Keratinocyte (primary cell): ENCODE results near the gene STIP1. TPM values are rescaled to one million over a fixed set of nuclear protein-coding genes. Genes with fewer than 3 reads are reported as not detected.

Experiments used
- DNase-seq: peaks from one replicate; pipeline ENCODE4 v3.0.0-alpha.2; 2011; ENCODE audit warnings: low read depth, missing footprints, low spot score
- FAIRE-seq: peaks from 2 replicates; lab custom pipeline; 2011; peaks lifted over from hg19 to GRCh38; lab: Jason Lieb, UNC
- H2AFZ ChIP-seq: 2 replicates; pipeline ENCODE4 v1.6.0; 2012; ENCODE audit warnings: low read length, control low read depth, inconsistent platforms; ENCODE audit not compliant: control insufficient read depth
- H3K27ac ChIP-seq: 2 replicates; pipeline ENCODE4 v1.5.1; 2011; ENCODE audit warnings: low read length; ENCODE audit not compliant: control insufficient read depth, insufficient read depth
- H3K27me3 ChIP-seq: 3 replicates; pipeline ENCODE4 v1.6.0; 2011; ENCODE audit warnings: low read length; ENCODE audit not compliant: control insufficient read depth, insufficient read depth; ENCODE audit errors: extremely low read depth
- H3K36me3 ChIP-seq, 2 experiments: 2 replicates in 1 of 2; 3 replicates in 1 of 2; pipeline ENCODE4 v1.5.1; 2011; ENCODE audit warnings: low read length in 2 of 2, mild to moderate bottlenecking in 1 of 2; ENCODE audit not compliant: control insufficient read depth in 2 of 2, insufficient read depth in 2 of 2; ENCODE audit errors: extremely low read depth in 1 of 2
- H3K4me1 ChIP-seq: 3 replicates; pipeline ENCODE4 v1.5.1; 2011; ENCODE audit warnings: low read length; ENCODE audit not compliant: control insufficient read depth, insufficient read depth; ENCODE audit errors: extremely low read depth
- H3K4me2 ChIP-seq: 3 replicates; pipeline ENCODE4 v1.6.0; 2011; ENCODE audit warnings: low read depth, low read length; ENCODE audit not compliant: control insufficient read depth, insufficient read depth; ENCODE audit errors: extremely low read depth
- H3K4me3 ChIP-seq, 3 experiments: fragments of 200-600 bp in 1 of 3; sonication (generic) in 1 of 3; 2 replicates in 2 of 3; 3 replicates in 1 of 3; pipeline ENCODE4 v1.5.1; 2011 to 2016; ENCODE audit warnings: low read length in 3 of 3, mild to moderate bottlenecking in 3 of 3, control low read depth in 2 of 3, inconsistent platforms in 1 of 3, low read depth in 1 of 3, mixed read lengths in 1 of 3, mixed run types in 1 of 3, moderate library complexity in 1 of 3; ENCODE audit not compliant: control insufficient read depth in 2 of 3, insufficient read depth in 2 of 3; ENCODE audit errors: extremely low read depth in 1 of 3
- H3K79me2 ChIP-seq: 2 replicates; pipeline ENCODE4 v1.6.0; 2012; ENCODE audit warnings: low read length; ENCODE audit not compliant: control insufficient read depth, insufficient read depth
- H3K9ac ChIP-seq: 3 replicates; pipeline ENCODE4 v1.6.0; 2011; ENCODE audit warnings: low read length; ENCODE audit not compliant: control insufficient read depth, insufficient read depth; ENCODE audit errors: extremely low read depth
- H3K9me1 ChIP-seq: 3 replicates; pipeline ENCODE4 v1.6.0; 2011; ENCODE audit warnings: low read length; ENCODE audit not compliant: control insufficient read depth, insufficient read depth; ENCODE audit errors: extremely low read depth
- H3K9me3 ChIP-seq: 2 replicates; pipeline ENCODE4 v1.5.1; 2012; ENCODE audit warnings: low read depth, low read length; ENCODE audit not compliant: control insufficient read depth
- H4K20me1 ChIP-seq: 3 replicates; pipeline ENCODE4 v1.6.0; 2011; ENCODE audit warnings: low read length; ENCODE audit not compliant: control insufficient read depth, insufficient read depth; ENCODE audit errors: extremely low read depth
- EZH2 ChIP-seq: IDR thresholded peaks from one replicate; pipeline ENCODE4 v1.6.1; 2012; ENCODE audit warnings: inconsistent platforms, mild to moderate bottlenecking, low read length, moderate library complexity
- dilution Hi-C: fragments of 300-500 bp; cut with MboI; formaldehyde crosslinking; loops from one replicate; pipeline ENCODE4 v1.7.0; 2020; ENCODE audit warnings: low sequenced_read_pairs; ENCODE audit not compliant: extremely low pct_ligation_motif_present
- polyA plus RNA-seq, 5 experiments: library from polyadenylated mRNA; depleted of rRNA in 3 of 5; stranded (reverse) in 3 of 5; stranded (forward) in 1 of 5; unstranded in 1 of 5; fragments of >200 nt; gene quantifications; 1 replicate in 1 of 5; 2 replicates in 3 of 5; 3 replicates in 1 of 5; pipeline versions ENCODE4 v1.2.1 to v1.2.3, GENCODE V29; 2011 to 2012; ENCODE audit warnings: missing spikeins in 2 of 5, low read depth in 1 of 5, low replicate concordance in 1 of 5
- TF ChIP-seq, protein P1 (sequence below), 3 experiments: IDR thresholded peaks in 1 of 3; conservative IDR thresholded peaks in 1 of 3; optimal IDR thresholded peaks in 1 of 3; 2 replicates in 2 of 3; 3 replicates in 1 of 3; pipeline versions ENCODE3 to v1.5.1; 2011; ENCODE audit warnings: low read length in 3 of 3, mild to moderate bottlenecking in 3 of 3, moderate library complexity in 2 of 3, control low read depth in 1 of 3, inconsistent platforms in 1 of 3; ENCODE audit not compliant: insufficient read depth in 2 of 3; ENCODE audit errors: extremely low read depth in 1 of 3

Gene STIP1
- polyA plus RNA-seq, 1 donor (not counting 4 experiments of a cell fraction or from before 2014, with no cell fraction given) = 206 TPM

DNA sequence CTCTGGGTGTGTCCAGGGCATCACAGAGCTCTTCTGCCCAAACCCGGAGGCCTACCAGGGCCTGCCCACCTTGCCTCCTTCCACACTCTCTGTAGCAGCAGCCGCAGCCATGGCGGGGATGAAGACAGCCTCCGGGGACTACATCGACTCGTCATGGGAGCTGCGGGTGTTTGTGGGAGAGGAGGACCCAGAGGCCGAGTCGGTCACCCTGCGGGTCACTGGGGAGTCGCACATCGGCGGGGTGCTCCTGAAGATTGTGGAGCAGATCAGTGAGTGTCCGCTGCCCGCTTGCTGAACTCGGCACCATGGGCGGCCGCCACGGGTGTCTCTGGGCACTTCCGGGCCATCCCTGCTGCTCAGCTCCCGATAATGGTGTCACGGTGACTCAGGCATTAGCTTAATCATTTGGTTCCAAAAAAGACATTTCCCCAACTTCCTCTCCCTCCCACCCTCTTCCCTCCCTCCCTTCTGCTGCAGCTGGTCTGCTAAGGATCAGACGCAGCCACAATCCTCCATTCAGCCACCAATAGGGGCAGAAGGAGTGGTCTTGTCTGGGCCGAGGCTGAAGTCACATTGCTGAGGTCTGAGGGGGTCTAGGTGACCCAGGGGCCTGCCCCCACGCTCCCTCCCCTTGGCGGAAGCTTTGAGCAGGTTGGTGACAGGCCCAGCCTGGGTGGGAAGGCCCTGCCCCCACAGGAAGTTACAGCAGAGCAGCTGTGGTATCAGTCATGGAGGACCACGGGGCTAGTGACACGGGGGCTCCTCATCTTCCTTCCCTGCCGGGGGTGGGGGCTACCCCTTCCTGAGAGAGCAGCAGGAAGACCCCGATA, 21.5 kb downstream of the STIP1 start:
- dilution Hi-C loops = no loop called here
- H3K36me3 ChIP-seq = peaks cover 31 to 37% of the 10 kb centered on the region in 2 experiments
- H4K20me1 ChIP-seq = peaks cover 14% of the 10 kb centered on the region
- no peak for TF ChIP-seq EZH2
- TF ChIP-seq, protein P1, sequence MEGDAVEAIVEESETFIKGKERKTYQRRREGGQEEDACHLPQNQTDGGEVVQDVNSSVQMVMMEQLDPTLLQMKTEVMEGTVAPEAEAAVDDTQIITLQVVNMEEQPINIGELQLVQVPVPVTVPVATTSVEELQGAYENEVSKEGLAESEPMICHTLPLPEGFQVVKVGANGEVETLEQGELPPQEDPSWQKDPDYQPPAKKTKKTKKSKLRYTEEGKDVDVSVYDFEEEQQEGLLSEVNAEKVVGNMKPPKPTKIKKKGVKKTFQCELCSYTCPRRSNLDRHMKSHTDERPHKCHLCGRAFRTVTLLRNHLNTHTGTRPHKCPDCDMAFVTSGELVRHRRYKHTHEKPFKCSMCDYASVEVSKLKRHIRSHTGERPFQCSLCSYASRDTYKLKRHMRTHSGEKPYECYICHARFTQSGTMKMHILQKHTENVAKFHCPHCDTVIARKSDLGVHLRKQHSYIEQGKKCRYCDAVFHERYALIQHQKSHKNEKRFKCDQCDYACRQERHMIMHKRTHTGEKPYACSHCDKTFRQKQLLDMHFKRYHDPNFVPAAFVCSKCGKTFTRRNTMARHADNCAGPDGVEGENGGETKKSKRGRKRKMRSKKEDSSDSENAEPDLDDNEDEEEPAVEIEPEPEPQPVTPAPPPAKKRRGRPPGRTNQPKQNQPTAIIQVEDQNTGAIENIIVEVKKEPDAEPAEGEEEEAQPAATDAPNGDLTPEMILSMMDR (optimal IDR thresholded peaks at IDR 0.05 in 1 of 3, IDR thresholded peaks at IDR 0.05 in 1 of 3, conservative IDR thresholded peaks at IDR 0.05 in 1 of 3; ENCODE audit: extremely low read depth in 1 of 3, insufficient read depth in 2 of 3, low read length in 3 of 3) = no peak
- H3K4me1 ChIP-seq = no peaks in the 10 kb centered on the region
- H2AFZ ChIP-seq = no peak overlapping the region
- H3K9me1 ChIP-seq = no peaks in the 10 kb centered on the region
- no peak overlapping the region for H3K27ac ChIP-seq
- no peak for FAIRE-seq
- no peak overlapping the region for H3K4me3 ChIP-seq
- H3K27me3 ChIP-seq = no peaks in the 10 kb centered on the region
- no peaks in the 10 kb centered on the region for H3K9me3 ChIP-seq
- H3K79me2 ChIP-seq = no peaks in the 10 kb centered on the region
- H3K9ac ChIP-seq = no peak overlapping the region
- no peak for DNase-seq
- no peak overlapping the region for H3K4me2 ChIP-seq

DNA sequence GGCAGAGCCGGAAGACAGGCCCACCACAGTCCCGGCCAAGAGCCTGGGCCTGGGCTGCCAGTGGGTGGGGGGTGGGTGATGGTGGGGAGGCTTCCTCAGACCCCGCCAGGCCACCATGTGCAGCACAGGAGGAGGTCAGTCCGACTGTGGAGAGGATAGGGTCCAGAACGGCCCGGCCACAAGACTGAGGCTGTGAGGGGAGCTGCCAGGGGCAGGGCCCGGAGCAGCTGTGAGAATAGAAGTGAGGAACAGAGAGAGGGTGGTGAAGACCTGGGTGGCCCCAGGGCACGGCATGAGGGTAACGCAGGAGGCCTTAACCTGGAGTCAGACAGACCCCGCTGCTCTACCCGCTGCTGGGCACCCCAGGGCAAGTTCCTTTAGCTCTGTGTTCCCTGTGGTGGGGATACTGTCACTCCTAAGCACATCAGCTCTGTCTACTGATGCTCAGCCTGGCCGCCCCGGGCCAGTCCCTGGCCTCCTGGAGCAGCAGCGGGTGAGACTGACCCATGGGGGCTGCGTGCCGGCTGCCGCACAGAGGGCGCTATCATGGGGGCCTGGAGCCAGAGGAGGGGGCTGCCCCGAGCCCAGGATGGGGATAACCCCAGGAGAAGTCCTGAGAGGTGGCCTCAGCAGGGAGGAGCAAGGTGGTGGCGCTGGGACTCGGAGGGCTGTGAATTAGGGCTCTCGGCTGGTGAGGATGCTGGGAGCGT, 22.3 kb downstream of the STIP1 start:
- DNase-seq (no peak), FAIRE-seq (no peak)
- dilution Hi-C loops = no loop called here
- H3K27ac ChIP-seq = no peak overlapping the region
- H3K9ac ChIP-seq = no peak overlapping the region
- H3K9me3 ChIP-seq = no peaks in the 10 kb centered on the region
- H4K20me1 ChIP-seq = peaks cover 14% of the 10 kb centered on the region
- no peaks in the 10 kb centered on the region for H3K9me1 ChIP-seq
- no peak overlapping the region for H3K4me2 ChIP-seq
- H3K79me2 ChIP-seq = no peaks in the 10 kb centered on the region
- no peak overlapping the region for H3K4me3 ChIP-seq
- TF ChIP-seq, protein P1 (optimal IDR thresholded peaks at IDR 0.05 in 1 of 3, IDR thresholded peaks at IDR 0.05 in 1 of 3, conservative IDR thresholded peaks at IDR 0.05 in 1 of 3; ENCODE audit: extremely low read depth in 1 of 3, insufficient read depth in 2 of 3, low read length in 3 of 3) = no peak
- TF ChIP-seq EZH2 = no peak
- H3K27me3 ChIP-seq = no peaks in the 10 kb centered on the region
- H3K36me3 ChIP-seq = peaks cover 23 to 31% of the 10 kb centered on the region in 2 experiments
- no peak overlapping the region for H2AFZ ChIP-seq
- H3K4me1 ChIP-seq = no peaks in the 10 kb centered on the region
